HCT116 (cell line): ENCODE results near the gene BICRA. TPM values are rescaled to one million over a fixed set of nuclear protein-coding genes. Genes with fewer than 3 reads are reported as not detected.

Experiments
- ATAC-seq: fragments of 200-7000 bp; cut with Tn5 transposase; 2 replicates; pipeline ENCODE4 v1.9.1; 2020; ENCODE audit warnings: mild to moderate bottlenecking, moderate library complexity
- BruUV-seq: library from RNA; stranded (reverse); fragments of 400-500 nt; replicated peaks from 2 replicates; lab custom pipeline; 2021; lab: Mats Ljungman, UMichigan
- CTCF ChIA-PET: fragments of 300-600 bp; sonication (Branson Sonifier 250); formaldehyde crosslinking; loops from one replicate; lab custom pipeline; 2021; ENCODE audit warnings: antibody characterized with exemption; lab: Charles Lee
- POLR2A ChIA-PET: fragments of 300-600, 350-600 bp; sonication (Branson Sonifier 250); formaldehyde crosslinking; loops from one replicate; lab custom pipeline; 2021; ENCODE audit warnings: antibody characterized with exemption; lab: Charles Lee
- RAD21 ChIA-PET, 2 experiments: fragments of 300-600 bp; sonication (Branson Sonifier 250); formaldehyde crosslinking; loops; one replicate each; lab custom pipeline; 2023; ENCODE audit warnings: low total read pairs in 2 of 2; ENCODE audit not compliant: uncharacterized antibody in 2 of 2, unreplicated experiment in 2 of 2, low non-redundant PET in 1 of 2; lab: Charles Lee
- DNase-seq: peaks from one replicate; pipeline ENCODE4 v3.0.0-alpha.2; 2010; ENCODE audit warnings: low read depth, low spot score
- H2AFZ ChIP-seq: fragments of 200-600 bp; shearing (Covaris generic), sonication (generic); 2 replicates; pipeline ENCODE4 v1.6.1; 2017; ENCODE audit warnings: low read depth, mixed run types, mixed read lengths, antibody characterized with exemption, low read length; ENCODE audit not compliant: poor library complexity, severe bottlenecking
- H3K27ac ChIP-seq: 2 replicates; pipeline ENCODE4 v1.5.1; 2012; ENCODE audit warnings: low read depth, low read length
- H3K27me3 ChIP-seq: fragments of 200-600 bp; sonication (generic); 2 replicates; pipeline ENCODE4 v1.6.1; 2016; ENCODE audit warnings: mixed run types, low read length, mixed read lengths; ENCODE audit not compliant: insufficient read depth
- H3K36me3 ChIP-seq, 2 experiments: fragments of 200-500 bp in 1 of 2; fragments of 200-600 bp in 1 of 2; sonication (Bioruptor generic) in 1 of 2; sonication (generic) in 1 of 2; 2 replicates each; pipeline versions ENCODE4 v1.5.1 to v1.6.1; 2014 to 2016; ENCODE audit warnings: low read length in 2 of 2, inconsistent platforms in 1 of 2, mixed read lengths in 1 of 2, mixed run types in 1 of 2; ENCODE audit not compliant: insufficient read depth in 2 of 2, control insufficient read depth in 1 of 2
- H3K4me1 ChIP-seq, 2 experiments: fragments of 200-600 bp in 1 of 2; sonication (generic) in 1 of 2; 2 replicates each; pipeline versions ENCODE4 v1.5.1 to v1.6.1; 2012 to 2017; ENCODE audit warnings: low read length in 2 of 2, inconsistent platforms in 1 of 2, mild to moderate bottlenecking in 1 of 2, mixed read lengths in 1 of 2, mixed run types in 1 of 2, moderate library complexity in 1 of 2; ENCODE audit not compliant: insufficient read depth in 2 of 2, control insufficient read depth in 1 of 2
- H3K4me2 ChIP-seq: fragments of 200-600 bp; sonication (generic); 2 replicates; pipeline ENCODE4 v1.6.1; 2017; ENCODE audit warnings: mixed run types, low read length, mixed read lengths
- H3K4me3 ChIP-seq, 2 experiments: fragments of 200-600 bp in 1 of 2; sonication (generic) in 1 of 2; replicated peaks in 1 of 2; 2 replicates each; pipeline ENCODE4 v1.5.1; 2011 to 2016; ENCODE audit warnings: low read length in 2 of 2, control low read depth in 1 of 2, low read depth in 1 of 2, mild to moderate bottlenecking in 1 of 2, mixed read lengths in 1 of 2, mixed run types in 1 of 2
- H3K79me2 ChIP-seq: fragments of 200-600 bp; sonication (generic); 2 replicates; pipeline ENCODE4 v1.6.1; 2017; ENCODE audit warnings: mild to moderate bottlenecking, mixed run types, low read length, moderate library complexity, mixed read lengths; ENCODE audit not compliant: insufficient read depth
- H3K9ac ChIP-seq: fragments of 200-600 bp; sonication (generic); 2 replicates; pipeline ENCODE4 v1.6.1; 2016; ENCODE audit warnings: low read length, mixed read lengths
- H3K9me2 ChIP-seq: fragments of 200-600 bp; sonication (generic), shearing (Covaris generic); 2 replicates; pipeline ENCODE4 v1.6.1; 2017; ENCODE audit warnings: mixed run types, mild to moderate bottlenecking, moderate library complexity; ENCODE audit not compliant: insufficient read depth
- H3K9me3 ChIP-seq, 2 experiments: fragments of 200-500 bp in 1 of 2; fragments of 200-600 bp in 1 of 2; sonication (Bioruptor generic) in 1 of 2; sonication (generic) in 1 of 2; 2 replicates each; pipeline ENCODE4 v1.6.1; 2014 to 2017; ENCODE audit warnings: low read length in 2 of 2, mixed read lengths in 2 of 2, inconsistent platforms in 1 of 2, low read depth in 1 of 2, mild to moderate bottlenecking in 1 of 2, mixed run types in 1 of 2, moderate library complexity in 1 of 2; ENCODE audit not compliant: control insufficient read depth in 1 of 2, insufficient read depth in 1 of 2
- H4K20me1 ChIP-seq: fragments of 200-600 bp; sonication (generic), shearing (Covaris generic); 2 replicates; pipeline ENCODE4 v1.6.1; 2017; ENCODE audit warnings: mixed run types, mild to moderate bottlenecking, moderate library complexity; ENCODE audit not compliant: insufficient read depth
- CEBPB ChIP-seq: IDR thresholded peaks from 2 replicates; pipeline ENCODE4 v1.6.1; 2012; ENCODE audit warnings: low read depth
- ELF1 ChIP-seq: IDR thresholded peaks from 2 replicates; pipeline ENCODE4 v1.6.1; 2012; ENCODE audit warnings: low read depth, borderline replicate concordance
- EZH2 ChIP-seq: fragments of 200-600 bp; sonication (generic); IDR thresholded peaks from 2 replicates; pipeline ENCODE4 v1.6.1; 2017; ENCODE audit warnings: antibody characterized with exemption, mixed run types
- JUND ChIP-seq: IDR thresholded peaks from 2 replicates; pipeline ENCODE4 v1.6.1; 2012
- POLR2A ChIP-seq: IDR thresholded peaks from 2 replicates; pipeline ENCODE4 v1.7.0; 2011; ENCODE audit warnings: borderline replicate concordance; ENCODE audit not compliant: insufficient read depth, insufficient read length; ENCODE audit errors: extremely low read depth
- POLR2AphosphoS5 ChIP-seq: IDR thresholded peaks from 2 replicates; pipeline ENCODE4 v1.6.1; 2011; ENCODE audit warnings: mild to moderate bottlenecking, low read depth, low read length, moderate library complexity
- RAD21 ChIP-seq: IDR thresholded peaks from 2 replicates; pipeline ENCODE4 v1.6.1; 2012; ENCODE audit warnings: low read depth, mild to moderate bottlenecking
- SP1 ChIP-seq: IDR thresholded peaks from 2 replicates; pipeline ENCODE4 v1.6.1; 2012; ENCODE audit warnings: low read depth
- SRF ChIP-seq: IDR thresholded peaks from 2 replicates; pipeline ENCODE4 v1.6.1; 2012; ENCODE audit warnings: low read depth
- ZNF274 ChIP-seq: fragments of 200-500 bp; sonication (Bioruptor generic); IDR thresholded peaks from 2 replicates; pipeline ENCODE4 v1.6.1; 2014; ENCODE audit warnings: mild to moderate bottlenecking, low read depth, low read length, inconsistent platforms
- intact Hi-C: fragments of 100-400 bp; cut with micrococcal nuclease; formaldehyde crosslinking; loops from 2 replicates; pipeline ENCODE4 v1.10.0; 2022
- total RNA-seq: library from RNA; stranded (reverse); gene quantifications from one replicate; pipeline ENCODE4 v1.2.1, GENCODE V29; 2021; ENCODE audit not compliant: unreplicated experiment
- TF ChIP-seq, protein P1 (sequence below), 3 experiments: fragments of 200-600 bp in 1 of 3; sonication (generic) in 1 of 3; IDR thresholded peaks in 2 of 3; conservative IDR thresholded peaks in 1 of 3; 2 replicates each; pipeline ENCODE4 v1.5.1; 2012 to 2017; ENCODE audit warnings: low read depth in 2 of 3, low read length in 2 of 3, antibody characterized with exemption in 1 of 3, borderline replicate concordance in 1 of 3, control low read depth in 1 of 3, mild to moderate bottlenecking in 1 of 3, mixed read lengths in 1 of 3, mixed run types in 1 of 3, moderate library complexity in 1 of 3; ENCODE audit not compliant: insufficient read depth in 1 of 3
- TF ChIP-seq, protein P2 (sequence below): IDR thresholded peaks from 2 replicates; pipeline ENCODE4 v1.6.1; 2012; ENCODE audit warnings: low read depth
- TF ChIP-seq, protein P3 (sequence below): IDR thresholded peaks from 2 replicates; pipeline ENCODE4 v1.6.1; 2011; ENCODE audit warnings: mild to moderate bottlenecking, low read length, moderate library complexity; ENCODE audit not compliant: insufficient replicate concordance; ENCODE audit errors: extremely low read depth

The BICRA gene
- total RNA-seq, 1 experiment from 2014 or later, result 11.3 TPM

- Histone ChIP-seq H3K9me3 (no peaks in the 10 kb centered on the region), H3K4me1 (peaks cover 42 to 59% of the 10 kb centered on the region in 2 experiments), H3K4me3 (no peak overlapping the region), H2AFZ (no peak overlapping the region), H4K20me1 (no peaks in the 10 kb centered on the region), H3K27me3 (no peaks in the 10 kb centered on the region), H3K79me2 (peaks cover 54% of the 10 kb centered on the region), H3K9me2 (no peaks in the 10 kb centered on the region), H3K27ac (no peak overlapping the region), H3K9ac (no peak overlapping the region), H3K4me2 (no peak overlapping the region), H3K36me3 (no peaks in the 10 kb centered on the region; a peak in 1 of 4 replicates)
- POLR2A ChIA-PET, result no interaction called here
- DNase-seq, result no peak
- CTCF ChIA-PET, result no interaction called here
- ATAC-seq, result no peak
- TF ChIP-seq JUND, result no peak
- TF ChIP-seq, protein P1, sequence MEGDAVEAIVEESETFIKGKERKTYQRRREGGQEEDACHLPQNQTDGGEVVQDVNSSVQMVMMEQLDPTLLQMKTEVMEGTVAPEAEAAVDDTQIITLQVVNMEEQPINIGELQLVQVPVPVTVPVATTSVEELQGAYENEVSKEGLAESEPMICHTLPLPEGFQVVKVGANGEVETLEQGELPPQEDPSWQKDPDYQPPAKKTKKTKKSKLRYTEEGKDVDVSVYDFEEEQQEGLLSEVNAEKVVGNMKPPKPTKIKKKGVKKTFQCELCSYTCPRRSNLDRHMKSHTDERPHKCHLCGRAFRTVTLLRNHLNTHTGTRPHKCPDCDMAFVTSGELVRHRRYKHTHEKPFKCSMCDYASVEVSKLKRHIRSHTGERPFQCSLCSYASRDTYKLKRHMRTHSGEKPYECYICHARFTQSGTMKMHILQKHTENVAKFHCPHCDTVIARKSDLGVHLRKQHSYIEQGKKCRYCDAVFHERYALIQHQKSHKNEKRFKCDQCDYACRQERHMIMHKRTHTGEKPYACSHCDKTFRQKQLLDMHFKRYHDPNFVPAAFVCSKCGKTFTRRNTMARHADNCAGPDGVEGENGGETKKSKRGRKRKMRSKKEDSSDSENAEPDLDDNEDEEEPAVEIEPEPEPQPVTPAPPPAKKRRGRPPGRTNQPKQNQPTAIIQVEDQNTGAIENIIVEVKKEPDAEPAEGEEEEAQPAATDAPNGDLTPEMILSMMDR (IDR thresholded peaks at IDR 0.05 in 2 of 3, conservative IDR thresholded peaks at IDR 0.05 in 1 of 3; ENCODE audit: borderline replicate concordance in 1 of 3, insufficient read depth in 1 of 3, low read depth in 2 of 3, low read length in 2 of 3), result no peak
- no peak for TF ChIP-seq ZNF274
- no peak for TF ChIP-seq SP1
- TF ChIP-seq ELF1, result no peak
- TF ChIP-seq, protein P2, sequence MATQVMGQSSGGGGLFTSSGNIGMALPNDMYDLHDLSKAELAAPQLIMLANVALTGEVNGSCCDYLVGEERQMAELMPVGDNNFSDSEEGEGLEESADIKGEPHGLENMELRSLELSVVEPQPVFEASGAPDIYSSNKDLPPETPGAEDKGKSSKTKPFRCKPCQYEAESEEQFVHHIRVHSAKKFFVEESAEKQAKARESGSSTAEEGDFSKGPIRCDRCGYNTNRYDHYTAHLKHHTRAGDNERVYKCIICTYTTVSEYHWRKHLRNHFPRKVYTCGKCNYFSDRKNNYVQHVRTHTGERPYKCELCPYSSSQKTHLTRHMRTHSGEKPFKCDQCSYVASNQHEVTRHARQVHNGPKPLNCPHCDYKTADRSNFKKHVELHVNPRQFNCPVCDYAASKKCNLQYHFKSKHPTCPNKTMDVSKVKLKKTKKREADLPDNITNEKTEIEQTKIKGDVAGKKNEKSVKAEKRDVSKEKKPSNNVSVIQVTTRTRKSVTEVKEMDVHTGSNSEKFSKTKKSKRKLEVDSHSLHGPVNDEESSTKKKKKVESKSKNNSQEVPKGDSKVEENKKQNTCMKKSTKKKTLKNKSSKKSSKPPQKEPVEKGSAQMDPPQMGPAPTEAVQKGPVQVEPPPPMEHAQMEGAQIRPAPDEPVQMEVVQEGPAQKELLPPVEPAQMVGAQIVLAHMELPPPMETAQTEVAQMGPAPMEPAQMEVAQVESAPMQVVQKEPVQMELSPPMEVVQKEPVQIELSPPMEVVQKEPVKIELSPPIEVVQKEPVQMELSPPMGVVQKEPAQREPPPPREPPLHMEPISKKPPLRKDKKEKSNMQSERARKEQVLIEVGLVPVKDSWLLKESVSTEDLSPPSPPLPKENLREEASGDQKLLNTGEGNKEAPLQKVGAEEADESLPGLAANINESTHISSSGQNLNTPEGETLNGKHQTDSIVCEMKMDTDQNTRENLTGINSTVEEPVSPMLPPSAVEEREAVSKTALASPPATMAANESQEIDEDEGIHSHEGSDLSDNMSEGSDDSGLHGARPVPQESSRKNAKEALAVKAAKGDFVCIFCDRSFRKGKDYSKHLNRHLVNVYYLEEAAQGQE, result no peak
- TF ChIP-seq POLR2AphosphoS5, result no peak
- TF ChIP-seq, protein P3, sequence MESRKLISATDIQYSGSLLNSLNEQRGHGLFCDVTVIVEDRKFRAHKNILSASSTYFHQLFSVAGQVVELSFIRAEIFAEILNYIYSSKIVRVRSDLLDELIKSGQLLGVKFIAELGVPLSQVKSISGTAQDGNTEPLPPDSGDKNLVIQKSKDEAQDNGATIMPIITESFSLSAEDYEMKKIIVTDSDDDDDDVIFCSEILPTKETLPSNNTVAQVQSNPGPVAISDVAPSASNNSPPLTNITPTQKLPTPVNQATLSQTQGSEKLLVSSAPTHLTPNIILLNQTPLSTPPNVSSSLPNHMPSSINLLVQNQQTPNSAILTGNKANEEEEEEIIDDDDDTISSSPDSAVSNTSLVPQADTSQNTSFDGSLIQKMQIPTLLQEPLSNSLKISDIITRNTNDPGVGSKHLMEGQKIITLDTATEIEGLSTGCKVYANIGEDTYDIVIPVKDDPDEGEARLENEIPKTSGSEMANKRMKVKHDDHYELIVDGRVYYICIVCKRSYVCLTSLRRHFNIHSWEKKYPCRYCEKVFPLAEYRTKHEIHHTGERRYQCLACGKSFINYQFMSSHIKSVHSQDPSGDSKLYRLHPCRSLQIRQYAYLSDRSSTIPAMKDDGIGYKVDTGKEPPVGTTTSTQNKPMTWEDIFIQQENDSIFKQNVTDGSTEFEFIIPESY, result no peak
- no peak for TF ChIP-seq CEBPB
- TF ChIP-seq EZH2, result no peak
- TF ChIP-seq RAD21, result no peak
- no peak for TF ChIP-seq POLR2A
- TF ChIP-seq SRF, result no peak
- BruUV-seq, result no TSS peak
- intact Hi-C loops, result no loop called here
- RAD21 ChIA-PET, result no interaction called here
These were observed 22.9 kb downstream of the BICRA start for GRCh38 chr19:47631681-47632446.
